T-cell (primary cell): ENCODE measurements around the gene SVOPL. TPM values are rescaled to one million over a fixed set of nuclear protein-coding genes. Genes with fewer than 3 reads are reported as not detected.

Experiments used
- ATAC-seq, 4 experiments: fragments of 200-7000 bp in 3 of 4; fragments of 150-1000 bp in 1 of 4; cut with Tn5 transposase; replicated peaks in 1 of 4; 1 replicate in 3 of 4; 2 replicates in 1 of 4; pipeline ENCODE4 v1.10.0; 2021; ENCODE audit warnings: moderate library complexity in 3 of 4, mild to moderate bottlenecking in 2 of 4, moderate number of reproducible peaks in 1 of 4
- CTCF ChIA-PET, 2 donors: fragments of 300-600 bp; sonication (Branson Sonifier 250); formaldehyde crosslinking; loops; one replicate each; lab custom pipeline; 2022; ENCODE audit warnings: antibody characterized with exemption in 2 of 2; lab: Charles Lee
- POLR2A ChIA-PET, 2 donors: fragments of 300-600 bp; sonication (Branson Sonifier 250); formaldehyde crosslinking; loops; one replicate each; lab custom pipeline; 2022; ENCODE audit warnings: antibody characterized with exemption in 2 of 2; lab: Charles Lee
- DNase-seq, 35 experiments: peaks; one replicate each; pipeline versions ENCODE4 v3.0.0 to v3.0.0-alpha.2; 2013 to 2023
- H3K27ac ChIP-seq: one replicate; pipeline ENCODE4 v1.5.1; 2013; ENCODE audit warnings: low read length
- H3K27me3 ChIP-seq, 2 experiments: replicated peaks in 1 of 2; 1 replicate in 1 of 2; 2 replicates in 1 of 2; pipeline versions ENCODE4 v1.6.1 to v1.7.0; 2013; ENCODE audit warnings: low read length in 1 of 2, mixed read lengths in 1 of 2; ENCODE audit not compliant: control insufficient read depth in 2 of 2, insufficient read depth in 2 of 2; ENCODE audit errors: extremely low read depth in 1 of 2
- H3K36me3 ChIP-seq, 2 donors: 1 replicate in 1 of 2; 2 replicates in 1 of 2; pipeline versions ENCODE4 v1.6.1 to v1.7.0; 2013; ENCODE audit warnings: low read length in 1 of 2; ENCODE audit not compliant: control insufficient read depth in 2 of 2, insufficient read depth in 1 of 2; ENCODE audit errors: extremely low read depth in 1 of 2
- H3K4me1 ChIP-seq, 2 experiments: 1 replicate in 1 of 2; 2 replicates in 1 of 2; pipeline versions ENCODE4 v1.6.1 to v1.7.0; 2013; ENCODE audit warnings: low read length in 2 of 2, mixed read lengths in 1 of 2; ENCODE audit not compliant: insufficient read depth in 2 of 2, control insufficient read depth in 1 of 2; ENCODE audit errors: extremely low read depth in 1 of 2
- H3K4me3 ChIP-seq, 2 donors: 1 replicate in 1 of 2; 2 replicates in 1 of 2; pipeline versions ENCODE4 v1.5.1 to v1.7.0; 2013; ENCODE audit warnings: mild to moderate bottlenecking in 2 of 2, low read length in 1 of 2, moderate library complexity in 1 of 2; ENCODE audit not compliant: control insufficient read depth in 1 of 2; ENCODE audit errors: extremely low read depth in 1 of 2
- H3K9me3 ChIP-seq: 2 replicates; pipeline ENCODE4 v1.7.0; 2013
- H3K27ac Mint-ChIP-seq, 2 donors: one replicate each; pipeline ENCODE4 v1.8.0; 2020 to 2021; ENCODE audit warnings: mild to moderate bottlenecking in 2 of 2, mixed read lengths in 2 of 2
- H3K27me3 Mint-ChIP-seq, 2 donors: one replicate each; pipeline ENCODE4 v1.8.0; 2021 to 2022; ENCODE audit warnings: mixed read lengths in 2 of 2
- H3K36me3 Mint-ChIP-seq: one replicate; pipeline ENCODE4 v1.8.0; 2021; ENCODE audit warnings: mixed read lengths
- H3K4me1 Mint-ChIP-seq, 3 donors: one replicate each; pipeline ENCODE4 v1.8.0; 2020 to 2022; ENCODE audit warnings: mixed read lengths in 3 of 3, mild to moderate bottlenecking in 1 of 3
- H3K4me3 Mint-ChIP-seq, 3 donors: one replicate each; pipeline ENCODE4 v1.8.0; 2020 to 2022; ENCODE audit warnings: mild to moderate bottlenecking in 3 of 3, mixed read lengths in 3 of 3, moderate library complexity in 3 of 3
- H3K9me3 Mint-ChIP-seq, 3 donors: one replicate each; pipeline ENCODE4 v1.8.0; 2020 to 2022; ENCODE audit warnings: mixed read lengths in 3 of 3
- WGBS: methylation state at CpG from one replicate; pipeline ENCODE4 v1.1.5; 2013; ENCODE audit warnings: missing lambda C conversion rate; ENCODE audit not compliant: insufficient coverage; 5-methylcytosine and 5-hydroxymethylcytosine counted together
- total RNA-seq, 35 experiments: library from RNA in 6 of 35; stranded (reverse) in 6 of 35; fragments of 120-200 nt in 1 of 35; gene quantifications; one replicate each; pipeline versions ENCODE4 v1.2.1 to v1.2.4 and lab custom pipeline; 2013 to 2026

SVOPL gene
- total RNA-seq, 5 donors from 2014 or later (not counting 1 experiment from before 2014, with no cell fraction given): 1.2 TPM; not detected in 4

DNA sequence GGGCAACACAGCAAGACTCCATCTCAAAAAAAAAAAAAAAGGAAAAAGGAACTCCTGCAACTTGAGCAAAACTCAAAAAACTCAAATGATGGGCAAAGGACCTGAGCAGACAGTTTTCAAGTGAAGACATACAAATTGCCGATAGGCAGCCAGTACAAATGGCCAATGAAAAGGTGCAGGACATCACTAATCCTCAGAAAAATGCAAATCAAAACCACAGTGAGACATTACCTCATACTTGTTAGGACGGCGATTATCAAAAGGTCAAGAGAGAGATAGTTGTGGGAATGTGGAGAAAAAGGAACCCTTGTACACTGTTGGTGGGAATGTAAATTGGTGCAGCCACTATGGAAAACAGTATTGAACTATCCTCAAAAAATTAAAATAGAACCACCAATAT lies 16.8 kb downstream of the SVOPL start:
- POLR2A ChIA-PET: no interaction called here
- H3K36me3 Mint-ChIP-seq: no peaks in the 10 kb centered on the region

DNA sequence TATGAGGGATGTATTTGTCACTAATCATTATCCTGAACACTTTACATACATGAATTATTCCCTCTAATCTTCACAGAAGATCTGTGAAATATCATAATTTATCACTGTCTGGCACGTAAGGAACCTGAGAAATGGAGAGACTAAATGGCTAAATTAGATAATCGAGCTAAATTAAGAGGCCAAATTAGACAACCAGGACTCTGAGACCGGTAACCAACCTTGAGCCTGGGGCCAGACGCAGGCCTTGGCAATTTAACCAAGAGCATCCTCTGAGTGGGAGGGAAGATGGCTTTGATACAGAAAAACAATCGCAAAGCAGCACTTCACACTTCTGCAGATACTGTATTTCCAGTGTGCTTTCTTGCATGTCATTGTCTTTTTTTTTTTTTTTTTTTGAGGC lies 21.4 kb downstream of the SVOPL start:
- peaks cover 0 to 7% (median 0%) of the 10 kb centered on the region in 3 donors for H3K4me1 Mint-ChIP-seq
- H3K4me3 Mint-ChIP-seq: no peak overlapping the region
- DNase-seq (no peak), ATAC-seq (no peak)
- ChIA-PET POLR2A (no interaction called here), CTCF (no interaction called here)
- Histone ChIP-seq H3K4me3 (no peak overlapping the region), H3K9me3 (no peaks in the 10 kb centered on the region), H3K36me3 (no peaks in the 10 kb centered on the region), H3K27me3 (peaks cover 0 to 13% of the 10 kb centered on the region in 2 experiments), H3K4me1 (no peaks in the 10 kb centered on the region), H3K27ac (no peak overlapping the region)
- H3K9me3 Mint-ChIP-seq: no peaks in the 10 kb centered on the region
- 85% methylated on average over 4 of the region's 5 CpGs for WGBS
- no peak overlapping the region for H3K27ac Mint-ChIP-seq
- no peaks in the 10 kb centered on the region for H3K36me3 Mint-ChIP-seq
- peaks cover 0 to 3% of the 10 kb centered on the region in 2 donors for H3K27me3 Mint-ChIP-seq

More for the DNA sequence above, 16.8 kb downstream of the SVOPL start:
- Histone ChIP-seq H3K36me3 (no peaks in the 10 kb centered on the region), H3K27ac (no peak overlapping the region), H3K9me3 (no peaks in the 10 kb centered on the region), H3K4me3 (no peak overlapping the region), H3K4me1 (no peaks in the 10 kb centered on the region), H3K27me3 (peaks cover 0 to 13% of the 10 kb centered on the region in 2 experiments)
- peaks cover 5 to 6% of the 10 kb centered on the region in 2 donors for H3K27me3 Mint-ChIP-seq
- H3K4me3 Mint-ChIP-seq: no peak overlapping the region
- H3K4me1 Mint-ChIP-seq: peaks cover 0 to 7% (median 0%) of the 10 kb centered on the region in 3 donors
- CTCF ChIA-PET: no interaction called here
- WGBS: no CpG with 5 or more reads among the region's 3 CpGs
- no peak for DNase-seq
- no peak overlapping the region for H3K27ac Mint-ChIP-seq
- peaks cover 0 to 5% (median 0%) of the 10 kb centered on the region in 3 donors for H3K9me3 Mint-ChIP-seq
- ATAC-seq: no peak

- Histone ChIP-seq H3K4me1 (no peaks in the 10 kb centered on the region), H3K27me3 (peaks cover 0 to 9% of the 10 kb centered on the region in 2 experiments), H3K4me3 (no peak overlapping the region), H3K9me3 (no peaks in the 10 kb centered on the region), H3K27ac (no peak overlapping the region), H3K36me3 (no peaks in the 10 kb centered on the region)
- Mint-ChIP-seq H3K9me3 (no peaks in the 10 kb centered on the region), H3K4me1 (no peaks in the 10 kb centered on the region), H3K27ac (no peak overlapping the region), H3K27me3 (peaks cover 5 to 18% of the 10 kb centered on the region in 2 donors), H3K36me3 (no peaks in the 10 kb centered on the region), H3K4me3 (no peak overlapping the region)
- CTCF ChIA-PET: no interaction called here
- POLR2A ChIA-PET: no interaction called here
- DNase-seq (no peak), ATAC-seq (no peak)
These were observed 30.6 kb downstream of the SVOPL start for GRCh38 chr7:138670594-138670993.

GRCh38 chr7:138669364-138669763 lies 31.8 kb downstream of the SVOPL start:
- no CpG with 5 or more reads among the region's 4 CpGs for WGBS

GRCh38 chr7:138668946-138669345 lies 32.2 kb downstream of the SVOPL start:
- no peak overlapping the region for H3K4me3 ChIP-seq
- no peaks in the 10 kb centered on the region for H3K9me3 ChIP-seq
- Mint-ChIP-seq H3K4me1 (peaks cover 4 to 6% (median 5%) of the 10 kb centered on the region in 3 donors), H3K27ac (no peak overlapping the region), H3K36me3 (no peaks in the 10 kb centered on the region), H3K4me3 (no peak overlapping the region), H3K9me3 (no peaks in the 10 kb centered on the region), H3K27me3 (peaks cover 5 to 28% of the 10 kb centered on the region in 2 donors)
- WGBS: 40% methylated on average over 1 of the region's 3 CpGs
- no peak overlapping the region for H3K27ac ChIP-seq
- no peak for ATAC-seq
- peaks cover 0 to 6% of the 10 kb centered on the region in 2 experiments for H3K4me1 ChIP-seq
- ChIA-PET POLR2A (no interaction called here), CTCF (no interaction called here)
- no peaks in the 10 kb centered on the region for H3K36me3 ChIP-seq
- H3K27me3 ChIP-seq: peaks cover 0 to 20% of the 10 kb centered on the region in 2 experiments
- DNase-seq: no peak

More at GRCh38 chr7:138669364-138669763, 31.8 kb downstream of the SVOPL start:
- no peak for ATAC-seq
- Mint-ChIP-seq H3K27me3 (peaks cover 5 to 26% of the 10 kb centered on the region in 2 donors), H3K4me3 (no peak overlapping the region), H3K36me3 (no peaks in the 10 kb centered on the region), H3K9me3 (no peaks in the 10 kb centered on the region), H3K4me1 (peaks cover 2 to 3% (median 3%) of the 10 kb centered on the region in 3 donors), H3K27ac (no peak overlapping the region)
- DNase-seq: no peak
- H3K4me3 ChIP-seq: no peak overlapping the region
- no peaks in the 10 kb centered on the region for H3K9me3 ChIP-seq
- ChIA-PET CTCF (interaction anchor here in 1 of 2 donors (0.7 kb wide), 1 partner anchor 508 kb away, joined by 3 read pairs; no protein-coding TSS in a partner anchor), POLR2A (no interaction called here)
- peaks cover 0 to 2% of the 10 kb centered on the region in 2 experiments for H3K4me1 ChIP-seq
- H3K27ac ChIP-seq: no peak overlapping the region
- H3K27me3 ChIP-seq: peaks cover 0 to 16% of the 10 kb centered on the region in 2 experiments
- H3K36me3 ChIP-seq: no peaks in the 10 kb centered on the region

- Mint-ChIP-seq H3K9me3 (no peaks in the 10 kb centered on the region), H3K36me3 (no peaks in the 10 kb centered on the region), H3K4me3 (no peak overlapping the region), H3K4me1 (peaks cover 5 to 10% (median 8%) of the 10 kb centered on the region in 3 donors), H3K27ac (no peak overlapping the region), H3K27me3 (peaks cover 5 to 35% of the 10 kb centered on the region in 2 donors)
- no peaks in the 10 kb centered on the region for H3K36me3 ChIP-seq
- peaks cover 0 to 21% of the 10 kb centered on the region in 2 experiments for H3K27me3 ChIP-seq
- no peak for DNase-seq
- no peaks in the 10 kb centered on the region for H3K9me3 ChIP-seq
- POLR2A ChIA-PET: no interaction called here
- no peak overlapping the region for H3K4me3 ChIP-seq
- CTCF ChIA-PET: no interaction called here
- peaks cover 0 to 6% of the 10 kb centered on the region in 2 experiments for H3K4me1 ChIP-seq
- no peak for ATAC-seq
- WGBS: no CpG with 5 or more reads among the region's 2 CpGs
- H3K27ac ChIP-seq: no peak overlapping the region
These were observed 32.9 kb downstream of the SVOPL start for GRCh38 chr7:138668229-138668596.
